ENCODE results near the gene PSMC3. TPM values are rescaled to one million over a fixed set of nuclear protein-coding genes. Genes with fewer than 3 reads are reported as not detected.

PSMC3 gene
- polyA plus RNA-seq, 3 donors, result 44.1 to 97.4 (median 89.5) TPM

DNA sequence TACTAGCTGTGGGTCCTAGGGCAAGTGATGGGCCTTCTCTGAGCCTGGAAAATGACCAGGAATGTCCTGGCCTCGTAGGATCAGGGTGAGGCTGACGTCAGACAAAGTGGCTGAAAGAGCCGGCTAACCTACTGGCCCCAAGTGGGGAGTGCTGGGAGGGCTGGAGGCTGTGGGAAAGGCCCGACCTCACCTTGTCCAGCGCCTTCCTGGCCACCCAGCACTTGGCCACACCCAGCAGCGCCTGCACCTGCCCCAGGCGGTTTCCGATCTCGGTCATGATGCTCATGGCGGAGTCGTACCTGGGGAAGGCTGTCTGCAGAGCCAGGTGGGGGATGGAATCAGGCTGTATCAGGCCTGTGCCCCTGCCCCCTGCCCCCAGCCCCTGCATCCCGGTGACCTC, 15.2 kb upstream of the PSMC3 start:
- H3K36me3 Mint-ChIP-seq, result no peaks in the 10 kb centered on the region
- H3K27ac Mint-ChIP-seq, result no peak overlapping the region
- H3K4me1 Mint-ChIP-seq, result no peaks in the 10 kb centered on the region
- no peaks in the 10 kb centered on the region for H3K4me1 ChIP-seq (ENCODE audit: control insufficient read depth in 1 of 2, insufficient read depth in 2 of 2, low read length in 2 of 2)
- 97% methylated on average over 11 of the region's 12 CpGs for WGBS (ENCODE audit: insufficient coverage)
- H3K79me2 ChIP-seq (ENCODE audit: insufficient read depth, low read length), result no peaks in the 10 kb centered on the region
- no peaks in the 10 kb centered on the region for H4K20me1 ChIP-seq (ENCODE audit: insufficient read depth, low read length)
- TF ChIP-seq, protein P1, sequence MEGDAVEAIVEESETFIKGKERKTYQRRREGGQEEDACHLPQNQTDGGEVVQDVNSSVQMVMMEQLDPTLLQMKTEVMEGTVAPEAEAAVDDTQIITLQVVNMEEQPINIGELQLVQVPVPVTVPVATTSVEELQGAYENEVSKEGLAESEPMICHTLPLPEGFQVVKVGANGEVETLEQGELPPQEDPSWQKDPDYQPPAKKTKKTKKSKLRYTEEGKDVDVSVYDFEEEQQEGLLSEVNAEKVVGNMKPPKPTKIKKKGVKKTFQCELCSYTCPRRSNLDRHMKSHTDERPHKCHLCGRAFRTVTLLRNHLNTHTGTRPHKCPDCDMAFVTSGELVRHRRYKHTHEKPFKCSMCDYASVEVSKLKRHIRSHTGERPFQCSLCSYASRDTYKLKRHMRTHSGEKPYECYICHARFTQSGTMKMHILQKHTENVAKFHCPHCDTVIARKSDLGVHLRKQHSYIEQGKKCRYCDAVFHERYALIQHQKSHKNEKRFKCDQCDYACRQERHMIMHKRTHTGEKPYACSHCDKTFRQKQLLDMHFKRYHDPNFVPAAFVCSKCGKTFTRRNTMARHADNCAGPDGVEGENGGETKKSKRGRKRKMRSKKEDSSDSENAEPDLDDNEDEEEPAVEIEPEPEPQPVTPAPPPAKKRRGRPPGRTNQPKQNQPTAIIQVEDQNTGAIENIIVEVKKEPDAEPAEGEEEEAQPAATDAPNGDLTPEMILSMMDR (IDR thresholded peaks at IDR 0.05), result no peak
- H3K9me3 ChIP-seq (replicated peaks in 1 of 2; ENCODE audit: control insufficient read depth in 1 of 2, insufficient read depth in 1 of 2, low read length in 2 of 2), result no peaks in the 10 kb centered on the region
- H3K9ac ChIP-seq (ENCODE audit: insufficient read depth, low read length, poor library complexity, severe bottlenecking), result no peak overlapping the region
- no peak overlapping the region for H2AFZ ChIP-seq (ENCODE audit: insufficient read depth, low read depth, low read length, poor library complexity, severe bottlenecking)
- no peaks in the 10 kb centered on the region for H3K36me3 ChIP-seq (replicated peaks in 1 of 2; ENCODE audit: control insufficient read depth in 1 of 2, insufficient read depth in 2 of 2, low read length in 2 of 2)
- H3K27me3 Mint-ChIP-seq (ENCODE audit: low read depth in 3 of 3), result peaks cover 0 to 3% (median 0%) of the 10 kb centered on the region in 3 donors
- intact Hi-C loops (cut with micrococcal nuclease), result no loop called here
- H3K9me3 Mint-ChIP-seq, result no peaks in the 10 kb centered on the region
- no peak overlapping the region for H3K27ac ChIP-seq (ENCODE audit: low read depth in 1 of 2, low read length in 2 of 2)
- H3K4me3 ChIP-seq (replicated peaks in 1 of 3; ENCODE audit: low read depth in 2 of 3, low read length in 3 of 3), result no peak overlapping the region
- no peak overlapping the region for H3K4me2 ChIP-seq (replicated peaks; ENCODE audit: extremely low read depth, low read length, poor library complexity, severe bottlenecking)
- H3K4me3 Mint-ChIP-seq, result no peak overlapping the region
- DNase-seq, result no peak
- H3K27me3 ChIP-seq (ENCODE audit: control insufficient read depth in 2 of 2, insufficient read depth in 2 of 2, low read length in 2 of 2), result no peaks in the 10 kb centered on the region

DNA sequence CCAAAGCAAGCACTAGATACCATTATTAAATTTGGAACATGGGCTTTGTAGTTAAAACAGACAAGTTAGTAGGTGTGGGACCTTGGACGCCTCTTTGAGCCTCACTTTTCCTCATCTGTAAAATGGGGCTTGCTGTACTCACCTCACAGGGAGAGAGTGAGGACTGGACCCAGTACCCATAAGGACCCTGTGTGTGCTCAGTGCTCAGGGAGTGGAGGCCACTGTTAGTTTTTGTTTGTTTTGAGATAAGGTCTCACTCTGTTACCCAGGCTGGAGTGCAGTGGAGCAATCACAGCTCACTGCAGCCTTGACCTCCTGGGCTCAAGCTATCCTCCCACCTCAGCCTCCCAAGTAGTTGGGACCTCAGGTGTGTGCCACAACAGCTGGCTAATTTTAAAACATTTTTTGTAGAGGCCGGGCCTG, 13.8 kb upstream of the PSMC3 start:
- H3K36me3 Mint-ChIP-seq, result no peaks in the 10 kb centered on the region
- Histone ChIP-seq H3K4me3 (replicated peaks in 1 of 3; ENCODE audit: low read depth in 2 of 3, low read length in 3 of 3) (no peak overlapping the region), H3K9ac (ENCODE audit: insufficient read depth, low read length, poor library complexity, severe bottlenecking) (no peak overlapping the region), H4K20me1 (ENCODE audit: insufficient read depth, low read length) (no peaks in the 10 kb centered on the region), H3K79me2 (ENCODE audit: insufficient read depth, low read length) (no peaks in the 10 kb centered on the region), H3K27me3 (ENCODE audit: control insufficient read depth in 2 of 2, insufficient read depth in 2 of 2, low read length in 2 of 2) (no peaks in the 10 kb centered on the region), H3K36me3 (replicated peaks in 1 of 2; ENCODE audit: control insufficient read depth in 1 of 2, insufficient read depth in 2 of 2, low read length in 2 of 2) (no peaks in the 10 kb centered on the region), H3K4me2 (replicated peaks; ENCODE audit: extremely low read depth, low read length, poor library complexity, severe bottlenecking) (no peak overlapping the region), H3K27ac (ENCODE audit: low read depth in 1 of 2, low read length in 2 of 2) (no peak overlapping the region), H2AFZ (ENCODE audit: insufficient read depth, low read depth, low read length, poor library complexity, severe bottlenecking) (no peak overlapping the region), H3K4me1 (ENCODE audit: control insufficient read depth in 1 of 2, insufficient read depth in 2 of 2, low read length in 2 of 2) (no peaks in the 10 kb centered on the region), H3K9me3 (replicated peaks in 1 of 2; ENCODE audit: control insufficient read depth in 1 of 2, insufficient read depth in 1 of 2, low read length in 2 of 2) (no peaks in the 10 kb centered on the region)
- H3K4me1 Mint-ChIP-seq, result no peaks in the 10 kb centered on the region
- TF ChIP-seq, protein P1 (IDR thresholded peaks at IDR 0.05), result no peak
- peaks cover 0 to 3% (median 0%) of the 10 kb centered on the region in 3 donors for H3K27me3 Mint-ChIP-seq (ENCODE audit: low read depth in 3 of 3)
- no peak for DNase-seq
- no peak overlapping the region for H3K4me3 Mint-ChIP-seq
- H3K9me3 Mint-ChIP-seq, result no peaks in the 10 kb centered on the region
- peak overlapping the region in 1 of 7 donors; percentile 53 for H3K27ac Mint-ChIP-seq
- intact Hi-C loops (cut with micrococcal nuclease), result no loop called here
- 100% methylated on average over 1 of the region's 2 CpGs for WGBS (ENCODE audit: insufficient coverage)
